Pancreas (tissue), 10 donors: ENCODE measurements around the gene ATF7IP. TPM values are rescaled to one million over a fixed set of nuclear protein-coding genes. Genes with fewer than 3 reads are reported as not detected.

Source experiments
- ATAC-seq, 4 donors: fragments of 200-7000 bp; cut with Tn5 transposase; one replicate each; pipeline versions ENCODE4 v1.8.0 to v1.9.1; 2020; ENCODE audit warnings: mild to moderate bottlenecking in 4 of 4, moderate library complexity in 4 of 4
- DNase-seq, 6 donors: peaks; one replicate each; pipeline ENCODE4 v3.0.0-alpha.2; 2020
- FAIRE-seq: peaks from 2 replicates; lab custom pipeline; 2012; peaks lifted over from hg19 to GRCh38; lab: Jason Lieb, UNC
- H3K27ac ChIP-seq, 4 donors: fragments of 200-600 bp; sonication (generic); 1 replicate in 3 of 4; 2 replicates in 1 of 4; pipeline versions ENCODE4 v1.5.0 to v1.8.0; 2020
- H3K27me3 ChIP-seq, 4 donors: fragments of 200-600 bp; one replicate each; pipeline ENCODE4 v1.8.0; 2021
- H3K36me3 ChIP-seq, 3 donors: fragments of 200-600 bp; sonication (generic) in 1 of 3; one replicate each; pipeline versions ENCODE4 v1.5.0 to v1.8.0; 2020 to 2021
- H3K4me1 ChIP-seq, 3 donors: fragments of 200-600 bp; one replicate each; pipeline ENCODE4 v1.8.0; 2021
- H3K4me3 ChIP-seq, 4 donors: fragments of 200-600 bp; sonication (generic) in 2 of 4; one replicate each; pipeline versions ENCODE4 v1.5.0 to v1.8.0; 2020 to 2021
- H3K9me3 ChIP-seq, 4 donors: fragments of 200-600 bp; one replicate each; pipeline ENCODE4 v1.8.0; 2021
- CTCF ChIP-seq, 4 donors: fragments of 200-600 bp; sonication (generic) in 3 of 4; IDR thresholded peaks; one replicate each; pipeline versions ENCODE4 v1.5.0 to v1.8.0; 2021; ENCODE audit warnings: antibody characterized with exemption in 4 of 4
- WGBS, 2 donors: extraction: QIAGEN DNeasy Blood & Tissue Kit; methylation state at CpG; one replicate each; pipeline ENCODE4 v1.1.7; 2013; 5-methylcytosine and 5-hydroxymethylcytosine counted together
- intact Hi-C, 3 donors: fragments of 100-400 bp; cut with DNase I; formaldehyde crosslinking; loops; one replicate each; pipeline versions ENCODE4 v1.11.1 to v1.14.2; 2022
- polyA plus RNA-seq, 2 donors: library from polyadenylated mRNA; stranded (reverse); fragments of 200-250 nt; gene quantifications; one replicate each; pipeline ENCODE4 v1.2.3, GENCODE V29; 2013
- total RNA-seq, 6 donors: library from RNA; stranded (reverse); fragmentation: NEBNext Ultra II Directional in 4 of 6; extraction: Animal tissue kit (Norgen Biotek cat#: 25700) in 4 of 6; gene quantifications; one replicate each; pipeline versions ENCODE4 v1.2.1 to v1.2.4, GENCODE V29; 2021 to 2023
- donor health status: healthy with polysubstance abuse.
- donor health status: DM: no; HTN: no; CAD: no; lungs with moderate emphysema.
- donor health status: DM: no; HTN: no; CAD: no.
- donor health status: control.
- donor health status: control.
- donor health status: Bipolar disorder and iron deficiency.
- donor health status: DM: yes; HTN: yes; CAD: no.
- donor health status: DM: no; HTN: no; CAD: no.
- donor health status: DM: no; HTN: no; CAD: no.
- donor health status: DM: yes; HTN: yes; CAD: no.

The ATF7IP gene
- total and polyA plus RNA-seq, 8 donors, result 5.7 to 54.1 (median 27.7) TPM

- DNase-seq (no peak), ATAC-seq (no peak), FAIRE-seq (no peak)
- no peaks in the 10 kb centered on the region for H3K9me3 ChIP-seq
- intact Hi-C loops, result no loop called here
- no peak overlapping the region for H3K4me3 ChIP-seq
- H3K36me3 ChIP-seq, result no peaks in the 10 kb centered on the region
- H3K27me3 ChIP-seq, result no peaks in the 10 kb centered on the region
- H3K4me1 ChIP-seq, result no peaks in the 10 kb centered on the region
- no peak overlapping the region for H3K27ac ChIP-seq
- no peak for TF ChIP-seq CTCF (IDR thresholded peaks at IDR 0.05)
- 89 to 96% methylated on average over 5 of the region's 5 CpGs for WGBS, 2 donors
These were observed 171.6 kb downstream of the ATF7IP start for GRCh38 chr12:14537088-14537487.

- no peak for DNase-seq
- Histone ChIP-seq H3K27ac (no peak overlapping the region), H3K27me3 (no peaks in the 10 kb centered on the region), H3K4me1 (no peaks in the 10 kb centered on the region), H3K36me3 (no peaks in the 10 kb centered on the region), H3K4me3 (no peak overlapping the region), H3K9me3 (no peaks in the 10 kb centered on the region)
- TF ChIP-seq CTCF (IDR thresholded peaks at IDR 0.05), result no peak
- no peak for FAIRE-seq
- WGBS, 2 donors, result 59 to 61% methylated on average over 4 of the region's 4 CpGs
- intact Hi-C loops, result no loop called here
- ATAC-seq, result no peak
These were observed 175.4 kb downstream of the ATF7IP start for GRCh38 chr12:14540801-14541462.

GRCh38 chr12:14545144-14546124, 180.0 kb downstream of the ATF7IP start:
- H3K9me3 ChIP-seq, result no peaks in the 10 kb centered on the region
- TF ChIP-seq CTCF (IDR thresholded peaks at IDR 0.05), result no peak
- DNase-seq (no peak), FAIRE-seq (no peak), ATAC-seq (no peak)
- H3K4me3 ChIP-seq, result no peak overlapping the region
- H3K36me3 ChIP-seq, result no peaks in the 10 kb centered on the region
- H3K4me1 ChIP-seq, result no peaks in the 10 kb centered on the region
- intact Hi-C loops, result no loop called here
- no peak overlapping the region for H3K27ac ChIP-seq
- H3K27me3 ChIP-seq, result no peaks in the 10 kb centered on the region
- 79 to 80% methylated on average over 7 of the region's 7 CpGs for WGBS, 2 donors

GRCh38 chr12:14547571-14547970, 182.1 kb downstream of the ATF7IP start:
- no peaks in the 10 kb centered on the region for H3K4me1 ChIP-seq
- no peak overlapping the region for H3K27ac ChIP-seq
- H3K4me3 ChIP-seq, result no peak overlapping the region
- DNase-seq (no peak), FAIRE-seq (no peak), ATAC-seq (no peak)
- H3K9me3 ChIP-seq, result no peaks in the 10 kb centered on the region
- no peaks in the 10 kb centered on the region for H3K36me3 ChIP-seq
- no peaks in the 10 kb centered on the region for H3K27me3 ChIP-seq
- intact Hi-C loops, result no loop called here
- TF ChIP-seq CTCF (IDR thresholded peaks at IDR 0.05), result no peak
- 97 to 98% methylated on average over 4 of the region's 4 CpGs for WGBS, 2 donors
